Fibroblast of pulmonary artery (primary cell): ENCODE measurements around the gene GNAO1.
"Not testable (repeated sequence)": the region's sequence is repeated elsewhere in the genome, so short reads cannot be mapped to it uniquely, and the experiment has no call there.

Experiments
- DNase-seq: peaks from one replicate; pipeline ENCODE4 v3.0.0-alpha.2; 2010; ENCODE audit warnings: low read depth
- H3K4me3 ChIP-seq: replicated peaks from 2 replicates; pipeline ENCODE4 v1.5.1; 2011; ENCODE audit warnings: low read depth, mild to moderate bottlenecking, control low read depth, low read length, moderate library complexity
- TF ChIP-seq, protein P1 (sequence below): IDR thresholded peaks from 2 replicates; pipeline ENCODE4 v1.5.1; 2011; ENCODE audit warnings: mild to moderate bottlenecking, control low read depth, low read length, inconsistent platforms; ENCODE audit errors: missing control alignments

GNAO1 gene

DNA sequence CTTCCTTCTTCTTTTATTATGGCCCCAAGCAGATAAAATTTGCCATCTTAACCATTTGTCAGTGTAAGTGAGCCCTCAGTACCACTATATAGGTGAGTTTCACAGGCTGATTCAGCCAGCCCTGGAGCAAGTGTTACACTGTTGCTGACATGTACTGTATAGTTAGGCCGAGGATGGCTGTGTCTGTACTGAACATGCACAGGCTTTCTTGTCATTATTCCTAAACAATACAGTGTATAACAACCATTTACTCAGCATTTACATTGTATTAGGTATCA, 180.3 kb downstream of the GNAO1 start:
- DNase-seq, result no peak
- TF ChIP-seq, protein P1, sequence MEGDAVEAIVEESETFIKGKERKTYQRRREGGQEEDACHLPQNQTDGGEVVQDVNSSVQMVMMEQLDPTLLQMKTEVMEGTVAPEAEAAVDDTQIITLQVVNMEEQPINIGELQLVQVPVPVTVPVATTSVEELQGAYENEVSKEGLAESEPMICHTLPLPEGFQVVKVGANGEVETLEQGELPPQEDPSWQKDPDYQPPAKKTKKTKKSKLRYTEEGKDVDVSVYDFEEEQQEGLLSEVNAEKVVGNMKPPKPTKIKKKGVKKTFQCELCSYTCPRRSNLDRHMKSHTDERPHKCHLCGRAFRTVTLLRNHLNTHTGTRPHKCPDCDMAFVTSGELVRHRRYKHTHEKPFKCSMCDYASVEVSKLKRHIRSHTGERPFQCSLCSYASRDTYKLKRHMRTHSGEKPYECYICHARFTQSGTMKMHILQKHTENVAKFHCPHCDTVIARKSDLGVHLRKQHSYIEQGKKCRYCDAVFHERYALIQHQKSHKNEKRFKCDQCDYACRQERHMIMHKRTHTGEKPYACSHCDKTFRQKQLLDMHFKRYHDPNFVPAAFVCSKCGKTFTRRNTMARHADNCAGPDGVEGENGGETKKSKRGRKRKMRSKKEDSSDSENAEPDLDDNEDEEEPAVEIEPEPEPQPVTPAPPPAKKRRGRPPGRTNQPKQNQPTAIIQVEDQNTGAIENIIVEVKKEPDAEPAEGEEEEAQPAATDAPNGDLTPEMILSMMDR, result no peak
- H3K4me3 ChIP-seq, result no peak overlapping the region

DNA sequence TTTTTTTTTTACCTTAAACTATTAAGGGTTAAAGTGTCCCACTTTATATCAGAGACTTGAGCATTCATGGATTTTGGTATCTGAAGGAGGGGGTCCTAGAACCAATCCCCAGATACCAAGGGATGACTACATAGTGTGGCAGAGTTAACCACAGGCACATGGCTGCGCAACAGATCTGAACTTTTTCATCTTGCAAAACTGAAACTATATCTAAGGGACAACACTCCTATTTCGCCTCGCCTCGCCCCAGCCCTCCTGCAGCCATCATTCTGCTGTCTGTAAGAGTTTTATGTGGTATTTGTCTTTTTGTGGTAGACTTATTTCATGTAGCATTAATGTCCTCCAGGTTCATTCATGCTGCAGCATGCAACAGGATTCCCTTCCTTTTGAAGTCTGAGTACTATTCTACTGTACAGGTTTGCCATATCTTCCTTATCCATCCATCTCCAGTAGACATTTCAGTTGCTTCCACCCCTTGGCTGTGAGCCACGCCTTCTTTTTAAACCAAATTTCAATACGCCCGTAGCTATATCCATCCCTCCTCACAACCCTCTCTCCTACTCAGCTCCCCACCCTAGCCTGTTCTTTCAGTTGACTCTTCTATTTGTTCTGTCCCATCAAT, 180.8 kb downstream of the GNAO1 start:
- TF ChIP-seq, protein P1, result no peak
- no peak for DNase-seq
- no peak overlapping the region for H3K4me3 ChIP-seq

GRCh38 chr16:56373003-56373402, 181.7 kb downstream of the GNAO1 start:
- TF ChIP-seq, protein P1, result no peak
- DNase-seq, result no peak
- H3K4me3 ChIP-seq, result no peak overlapping the region

GRCh38 chr16:56375792-56376191, 184.5 kb downstream of the GNAO1 start:
- H3K4me3 ChIP-seq, DNase-seq: not testable (repeated sequence)

- not testable (repeated sequence) for H3K4me3 ChIP-seq, DNase-seq
These were observed 187.8 kb downstream of the GNAO1 start for GRCh38 chr16:56379044-56379443.

DNA sequence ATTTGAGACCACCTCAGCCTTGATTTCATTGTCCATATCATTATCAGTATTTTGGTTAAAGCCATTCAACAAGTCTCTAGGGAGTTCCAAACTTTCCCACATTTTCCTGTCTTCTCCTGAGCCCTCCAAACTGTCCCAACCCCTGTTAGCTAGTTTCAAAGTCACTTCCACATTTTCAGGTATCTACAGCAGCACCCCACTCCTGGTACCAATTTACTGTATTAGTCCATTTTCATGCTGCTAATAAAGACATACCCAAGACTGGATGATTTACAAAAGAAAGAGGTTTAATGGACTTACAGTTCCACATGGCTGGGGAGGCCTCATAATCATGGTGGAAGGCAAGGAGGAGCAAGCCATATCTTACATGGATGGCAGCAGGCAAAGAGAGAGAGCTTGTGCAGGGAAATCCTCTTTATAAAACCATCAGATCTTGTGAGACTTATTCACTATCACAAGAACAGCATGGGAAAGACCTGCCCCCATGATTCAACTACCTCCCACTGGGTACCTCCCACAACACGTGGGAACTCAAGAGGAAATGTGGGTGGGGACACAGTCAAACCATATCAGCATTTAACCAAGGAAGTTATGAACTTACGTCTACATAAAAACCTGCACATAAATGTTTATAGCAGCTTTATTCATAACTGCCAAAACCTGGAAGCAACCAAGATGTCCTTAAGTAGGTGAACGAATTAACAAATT, 189.6 kb downstream of the GNAO1 start:
- H3K4me3 ChIP-seq, DNase-seq: not testable (repeated sequence)

DNA sequence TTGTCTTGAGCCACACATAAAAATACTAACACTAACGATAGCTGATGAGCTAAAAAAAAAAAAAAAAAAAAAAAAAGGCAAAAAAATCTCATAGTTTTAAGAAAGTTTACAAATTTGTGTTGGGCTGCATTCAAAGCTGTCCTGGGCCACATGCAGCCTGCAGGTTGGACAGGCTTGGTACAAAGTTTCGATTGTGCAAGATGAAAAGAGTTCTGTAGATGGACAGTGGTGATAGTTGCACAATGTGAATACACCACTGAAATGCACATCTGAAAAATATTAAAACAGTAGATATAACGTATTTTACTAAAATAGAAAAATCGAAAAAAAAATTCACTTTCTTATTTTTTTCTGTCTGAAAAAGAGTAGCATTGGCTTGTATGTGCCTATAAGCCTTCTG, 191.2 kb downstream of the GNAO1 start:
- no peak for DNase-seq
- TF ChIP-seq, protein P1, result no peak
- H3K4me3 ChIP-seq, result no peak overlapping the region

GRCh38 chr16:56382901-56383355, 191.6 kb downstream of the GNAO1 start:
- DNase-seq, result peak; percentile 48
- no peak overlapping the region for H3K4me3 ChIP-seq
- TF ChIP-seq, protein P1, result no peak
